ENCODE measurements around the gene JAK1. TPM values are rescaled to one million over a fixed set of nuclear protein-coding genes. Genes with fewer than 3 reads are reported as not detected.
A peak's percentile ranks its signal among the peaks of the same experiment; 100 is the strongest.

The JAK1 gene
- total and polyA plus RNA-seq, 9 of the 15 experiments (the other 6 are each of a cell fraction or from before 2014, with no cell fraction given), result 9.7 to 44.1 (median 42.5) TPM

DNA sequence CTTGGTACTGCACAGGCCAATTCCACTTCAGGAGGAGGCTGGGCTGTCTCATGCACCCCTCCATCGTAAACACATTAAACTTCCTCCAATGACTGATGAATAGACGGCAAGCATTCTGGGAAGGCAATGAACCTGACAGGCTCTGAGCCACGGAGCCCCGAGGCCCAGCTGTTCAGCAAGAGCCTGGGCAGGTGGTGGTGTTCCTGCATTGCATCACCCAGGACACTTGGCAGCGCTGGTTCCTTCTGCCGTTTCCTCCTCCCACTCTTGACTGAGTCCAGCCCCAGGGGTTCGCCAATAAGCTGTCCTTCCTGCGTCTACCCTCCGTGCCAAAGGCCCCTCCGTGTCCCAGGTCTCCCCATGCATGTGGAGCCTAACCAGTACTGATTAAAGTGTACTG is 109.8 kb downstream of the JAK1 start:
- in situ Hi-C loops (cut with MboI) (no loop called here), intact Hi-C loops (cut with micrococcal nuclease) (no loop called here)
- FAIRE-seq, result no peak
- Histone ChIP-seq H4K20me1 (replicated peaks; ENCODE audit: control insufficient read depth, insufficient read depth, low read length) (no peaks in the 10 kb centered on the region), H3K4me2 (ENCODE audit: insufficient read depth, low read length) (no peak overlapping the region), H3K9me1 (ENCODE audit: control insufficient read depth, insufficient read depth, low read length) (peaks cover 3% of the 10 kb centered on the region), H3K27ac (ENCODE audit: extremely low read depth, low read depth, low read length) (no peak overlapping the region; the same call in 2 of the 3 replicates), H3K27me3 (ENCODE audit: control insufficient read depth in 2 of 2, insufficient read depth in 2 of 2, low read length in 2 of 2) (no peaks in the 10 kb centered on the region), H3K4me3 (no peak overlapping the region), H3K79me2 (ENCODE audit: control insufficient read depth, insufficient read depth, low read length) (no peaks in the 10 kb centered on the region), H3K36me3 (ENCODE audit: control insufficient read depth, insufficient read depth, low read length) (peaks cover 71% of the 10 kb centered on the region), H3K9me3 (replicated peaks; ENCODE audit: control insufficient read depth, insufficient read depth, low read depth, low read length) (no peaks in the 10 kb centered on the region), H2AFZ (ENCODE audit: low read depth, low read length) (no peak overlapping the region), H3K4me1 (replicated peaks in 1 of 2; ENCODE audit: control insufficient read depth in 2 of 2, insufficient read depth in 2 of 2, low read length in 2 of 2) (no peaks in the 10 kb centered on the region; a peak in 1 of 5 replicates), H3K9ac (ENCODE audit: insufficient read depth in 1 of 2, low read depth in 2 of 2, low read length in 2 of 2) (peak overlapping the region in 1 of 2 experiments; percentile 19; a peak in 1 of 4 replicates)
- WGBS (ENCODE audit: insufficient coverage, low coverage, missing lambda C conversion rate), result 83% methylated on average over 10 of the region's 10 CpGs
- peak; percentile 53 for ATAC-seq
- DNase-seq (ENCODE audit: extremely low read depth in 1 of 4, low spot score in 3 of 4), result no peak
- POLR2A ChIA-PET, result no interaction called here
- no TSS peak for BruUV-seq (replicated peaks)
- CTCF ChIA-PET (ENCODE audit: low intra/inter-chr PET ratio), result no interaction called here
- TF ChIP-seq HMG20A (CRISPR knock-in tag; conservative IDR thresholded peaks at IDR 0.05) (no peak), CBX8 (IDR thresholded peaks at IDR 0.05; ENCODE audit: borderline replicate concordance, extremely low read depth, low read depth, low read length, poor library complexity, severe bottlenecking) (no peak), WHSC1 (IDR thresholded peaks at IDR 0.05; ENCODE audit: low read length) (no peak), ERF (CRISPR knock-in tag; IDR thresholded peaks at IDR 0.05) (no peak), DIDO1 (tag; IDR thresholded peaks at IDR 0.05; ENCODE audit: low read depth) (no peak), DMBX1 (CRISPR knock-in tag; IDR thresholded peaks at IDR 0.05; ENCODE audit: borderline replicate concordance) (no peak), MAFF (IDR thresholded peaks at IDR 0.05; ENCODE audit: low read length) (no peak), ZZZ3 (IDR thresholded peaks at IDR 0.05) (no peak), PTRF (tag; IDR thresholded peaks at IDR 0.05) (no peak), ZNF124 (CRISPR knock-in tag; IDR thresholded peaks at IDR 0.05) (no peak), POLR2B (IDR thresholded peaks at IDR 0.05; ENCODE audit: low read depth, partially characterized antibody) (no peak), CEBPG (CRISPR knock-in tag; IDR thresholded peaks at IDR 0.05) (peak; percentile 57; the same call in 1 of the 2 replicates), CEBPG (tag; conservative IDR thresholded peaks at IDR 0.05 in 1 of 2, IDR thresholded peaks at IDR 0.05 in 1 of 2) (no peak)
- TF ChIP-seq, protein P1, sequence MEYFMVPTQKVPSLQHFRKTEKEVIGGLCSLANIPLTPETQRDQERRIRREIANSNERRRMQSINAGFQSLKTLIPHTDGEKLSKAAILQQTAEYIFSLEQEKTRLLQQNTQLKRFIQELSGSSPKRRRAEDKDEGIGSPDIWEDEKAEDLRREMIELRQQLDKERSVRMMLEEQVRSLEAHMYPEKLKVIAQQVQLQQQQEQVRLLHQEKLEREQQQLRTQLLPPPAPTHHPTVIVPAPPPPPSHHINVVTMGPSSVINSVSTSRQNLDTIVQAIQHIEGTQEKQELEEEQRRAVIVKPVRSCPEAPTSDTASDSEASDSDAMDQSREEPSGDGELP (CRISPR knock-in tag; IDR thresholded peaks at IDR 0.05; ENCODE audit: borderline replicate concordance), result peak; percentile 29; the same call in 1 of the 2 replicates
- TF ChIP-seq, protein P2, sequence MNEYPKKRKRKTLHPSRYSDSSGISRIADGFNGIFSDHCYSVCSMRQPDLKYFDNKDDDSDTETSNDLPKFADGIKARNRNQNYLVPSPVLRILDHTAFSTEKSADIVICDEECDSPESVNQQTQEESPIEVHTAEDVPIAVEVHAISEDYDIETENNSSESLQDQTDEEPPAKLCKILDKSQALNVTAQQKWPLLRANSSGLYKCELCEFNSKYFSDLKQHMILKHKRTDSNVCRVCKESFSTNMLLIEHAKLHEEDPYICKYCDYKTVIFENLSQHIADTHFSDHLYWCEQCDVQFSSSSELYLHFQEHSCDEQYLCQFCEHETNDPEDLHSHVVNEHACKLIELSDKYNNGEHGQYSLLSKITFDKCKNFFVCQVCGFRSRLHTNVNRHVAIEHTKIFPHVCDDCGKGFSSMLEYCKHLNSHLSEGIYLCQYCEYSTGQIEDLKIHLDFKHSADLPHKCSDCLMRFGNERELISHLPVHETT (CRISPR knock-in tag; conservative IDR thresholded peaks at IDR 0.05 in 1 of 2, IDR thresholded peaks at IDR 0.05 in 1 of 2), result no peak
- TF ChIP-seq, protein P3, sequence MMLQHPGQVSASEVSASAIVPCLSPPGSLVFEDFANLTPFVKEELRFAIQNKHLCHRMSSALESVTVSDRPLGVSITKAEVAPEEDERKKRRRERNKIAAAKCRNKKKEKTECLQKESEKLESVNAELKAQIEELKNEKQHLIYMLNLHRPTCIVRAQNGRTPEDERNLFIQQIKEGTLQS (IDR thresholded peaks at IDR 0.05), result peak; percentile 32
- TF ChIP-seq, protein P3 (CRISPR knock-in tag; conservative IDR thresholded peaks at IDR 0.05), result no peak

Data from K562 (cell line).